OCI-LY7 (cell line): Measurements from ENCODE around the gene PHACTR3. TPM values are rescaled to one million over a fixed set of nuclear protein-coding genes. Genes with fewer than 3 reads are reported as not detected.

Source experiments
- BruUV-seq: library from RNA; stranded (reverse); fragments of 400-500 nt; replicated peaks from 2 replicates; lab custom pipeline; 2021; lab: Mats Ljungman, UMichigan
- CTCF ChIA-PET: fragments of 300-600 bp; sonication (Branson Sonifier 250); formaldehyde crosslinking; loops from one replicate; lab custom pipeline; 2022; ENCODE audit warnings: antibody characterized with exemption; ENCODE audit not compliant: unreplicated experiment; lab: Charles Lee
- POLR2A ChIA-PET: fragments of 300-600 bp; sonication (Branson Sonifier 250); formaldehyde crosslinking; loops from one replicate; lab custom pipeline; 2022; ENCODE audit warnings: antibody characterized with exemption; lab: Charles Lee
- DNase-seq: peaks from one replicate; pipeline ENCODE4 v3.0.0-alpha.2; 2015; ENCODE audit warnings: low spot score
- H2AFZ ChIP-seq: fragments of 200-600 bp; sonication (generic), shearing (Covaris generic); 2 replicates; pipeline ENCODE4 v1.6.1; 2014; ENCODE audit warnings: mild to moderate bottlenecking, antibody characterized with exemption, low read length, moderate library complexity
- H3K27ac ChIP-seq: fragments of 200-600 bp; sonication (generic); 2 replicates; pipeline ENCODE4 v1.5.1; 2014; ENCODE audit warnings: mixed run types, low read depth, mild to moderate bottlenecking, moderate library complexity, low read length, inconsistent platforms; ENCODE audit not compliant: poor library complexity, severe bottlenecking
- H3K36me3 ChIP-seq: fragments of 200-600 bp; sonication (generic); 2 replicates; pipeline ENCODE4 v1.6.1; 2014; ENCODE audit warnings: mild to moderate bottlenecking, antibody characterized with exemption, low read length, moderate library complexity, mixed read lengths; ENCODE audit not compliant: insufficient read depth
- H3K4me1 ChIP-seq: fragments of 200-600 bp; sonication (generic); 2 replicates; pipeline ENCODE4 v1.5.1; 2014; ENCODE audit warnings: mild to moderate bottlenecking, low read length; ENCODE audit not compliant: insufficient read depth, poor library complexity, severe bottlenecking
- H3K4me2 ChIP-seq: fragments of 200-600 bp; sonication (generic); 2 replicates; pipeline ENCODE4 v1.6.1; 2014; ENCODE audit warnings: mild to moderate bottlenecking, low read length
- H3K4me3 ChIP-seq: fragments of 200-600 bp; sonication (generic); 2 replicates; pipeline ENCODE4 v1.5.1; 2014; ENCODE audit warnings: mild to moderate bottlenecking, low read depth, low read length; ENCODE audit not compliant: poor library complexity, severe bottlenecking
- H3K79me2 ChIP-seq: fragments of 200-600 bp; sonication (generic); 2 replicates; pipeline ENCODE4 v1.6.1; 2016; ENCODE audit warnings: low read depth, mild to moderate bottlenecking, low read length, moderate library complexity, mixed read lengths; ENCODE audit not compliant: insufficient read depth
- H3K9me2 ChIP-seq: fragments of 200-600 bp; sonication (generic); 2 replicates; pipeline ENCODE4 v1.6.1; 2016; ENCODE audit warnings: mild to moderate bottlenecking, low read length, mixed read lengths; ENCODE audit not compliant: insufficient read depth
- H3K9me3 ChIP-seq: fragments of 200-600 bp; sonication (generic); 2 replicates; pipeline ENCODE4 v1.6.1; 2014; ENCODE audit warnings: mild to moderate bottlenecking, mixed run types, low read length, mixed read lengths
- H4K20me1 ChIP-seq: fragments of 200-600 bp; sonication (generic); 2 replicates; pipeline ENCODE4 v1.6.1; 2014; ENCODE audit warnings: mild to moderate bottlenecking, antibody characterized with exemption, low read length, moderate library complexity, mixed read lengths; ENCODE audit not compliant: insufficient read depth
- CTCF ChIP-seq: fragments of 200-600 bp; sonication (generic); conservative IDR thresholded peaks from 2 replicates; pipeline ENCODE4 v1.5.1; 2014; ENCODE audit warnings: mild to moderate bottlenecking, antibody characterized with exemption, low read length, moderate library complexity, mixed read lengths
- EZH2phosphoT487 ChIP-seq: fragments of 200-600 bp; sonication (generic); IDR thresholded peaks from 2 replicates; pipeline ENCODE4 v1.6.1; 2018; ENCODE audit warnings: low read depth, borderline replicate concordance, mild to moderate bottlenecking, mixed run types, antibody characterized with exemption, low read length, moderate library complexity, mixed read lengths
- intact Hi-C: fragments of 100-400 bp; cut with micrococcal nuclease; formaldehyde crosslinking; loops from one replicate; pipeline ENCODE4 v1.10.0; 2022; ENCODE audit not compliant: unreplicated experiment
- total RNA-seq, 2 experiments: library from RNA; depleted of rRNA in 1 of 2; stranded (reverse); fragments of >200 nt in 1 of 2; shearing (Covaris generic) in 1 of 2; gene quantifications; 2 replicates each; pipeline ENCODE4 v1.2.3, GENCODE V29; 2014 to 2022

Gene PHACTR3
- total RNA-seq, 2 experiments from 2014 or later, result 0.32 TPM; not detected in 1

GRCh38 chr20:59772931-59773913 is 168.9 kb downstream of the PHACTR3 start:
- intact Hi-C loops, result no loop called here
- BruUV-seq, result no TSS peak
- Histone ChIP-seq H3K36me3 (no peaks in the 10 kb centered on the region), H3K79me2 (no peaks in the 10 kb centered on the region), H3K9me2 (no peaks in the 10 kb centered on the region), H4K20me1 (no peaks in the 10 kb centered on the region), H3K27ac (no peak overlapping the region), H2AFZ (no peak overlapping the region), H3K4me2 (no peak overlapping the region), H3K4me1 (no peaks in the 10 kb centered on the region), H3K4me3 (no peak overlapping the region), H3K9me3 (no peaks in the 10 kb centered on the region)
- TF ChIP-seq CTCF, result no peak
- TF ChIP-seq EZH2phosphoT487, result no peak
- no peak for DNase-seq
- CTCF ChIA-PET, result no interaction called here
- POLR2A ChIA-PET, result no interaction called here

- BruUV-seq, result no TSS peak
- intact Hi-C loops, result no loop called here
- H3K4me1 ChIP-seq, result no peaks in the 10 kb centered on the region
- ChIA-PET POLR2A (no interaction called here), CTCF (no interaction called here)
- no peak overlapping the region for H3K4me3 ChIP-seq
- H2AFZ ChIP-seq, result no peak overlapping the region
- no peaks in the 10 kb centered on the region for H4K20me1 ChIP-seq
- TF ChIP-seq CTCF, result no peak
- TF ChIP-seq EZH2phosphoT487, result no peak
- no peaks in the 10 kb centered on the region for H3K79me2 ChIP-seq
- H3K4me2 ChIP-seq, result no peak overlapping the region
- no peak for DNase-seq
- H3K27ac ChIP-seq, result no peak overlapping the region
- H3K36me3 ChIP-seq, result no peaks in the 10 kb centered on the region
- H3K9me2 ChIP-seq, result no peaks in the 10 kb centered on the region
- H3K9me3 ChIP-seq, result no peaks in the 10 kb centered on the region
Measured at GRCh38 chr20:59774204-59774641, 169.9 kb downstream of the PHACTR3 start.
